A549 (cell line): Measurements from ENCODE around the gene MESD.

Source experiments
- CEBPB ChIP-seq, 2 experiments: fragments of >200 bp in 1 of 2; sonication (Bioruptor Twin) in 1 of 2; formaldehyde crosslinking in 1 of 2; IDR thresholded peaks; 2 replicates each; pipeline ENCODE4 v1.6.1; 2012 to 2016
- CTCF ChIP-seq: fragments of >200 bp; sonication (Bioruptor Twin); formaldehyde crosslinking; IDR thresholded peaks from 3 replicates; pipeline ENCODE4 v1.5.1; 2016
- EP300 ChIP-seq, 2 experiments: fragments of >200 bp; sonication (Bioruptor Twin); formaldehyde crosslinking; IDR thresholded peaks; 2 replicates in 1 of 2; 3 replicates in 1 of 2; pipeline ENCODE4 v1.6.1; 2016 to 2017
- HMGXB4 ChIP-seq: fragments of 250-450 bp; sonication (Bioruptor Pico); IDR thresholded peaks from 2 replicates; pipeline ENCODE4 v1.5.0; 2021; ENCODE audit warnings: mild to moderate bottlenecking, moderate library complexity, borderline replicate concordance
- JUN ChIP-seq, 2 experiments: fragments of >200 bp; sonication (Bioruptor Twin); formaldehyde crosslinking; IDR thresholded peaks; 2 replicates in 1 of 2; 3 replicates in 1 of 2; pipeline ENCODE4 v1.6.1; 2016 to 2017
- REST ChIP-seq: fragments of 200-600 bp; sonication (generic); IDR thresholded peaks from 2 replicates; pipeline ENCODE4 v1.6.1; 2016; ENCODE audit warnings: antibody characterized with exemption, mild to moderate bottlenecking, moderate library complexity

- TF ChIP-seq CEBPB (IDR thresholded peaks at IDR 0.05) (no peak), CTCF (no peak), EP300 (IDR thresholded peaks at IDR 0.05) (no peak), JUN (IDR thresholded peaks at IDR 0.05) (no peak), REST (no peak), HMGXB4 (CRISPR knock-in tag) (no peak)
Observed at GRCh38 chr15:81006124-81006523, 16.5 kb upstream of the MESD start.
